ENCODE data around the gene SPOCK2. TPM values are rescaled to one million over a fixed set of nuclear protein-coding genes. Genes with fewer than 3 reads are reported as not detected.

SPOCK2 gene
- total and polyA plus RNA-seq, 10 of the 15 experiments (the other 5 are each of a cell fraction or from before 2014, with no cell fraction given) = 0.02 to 1.5 (median 0.58) TPM

- ChIA-PET SMC1A (ENCODE audit: uncharacterized antibody, unreplicated experiment) (interaction anchor here (0.7 to 3.2 kb wide), 2 partner anchors 17 to 95 kb away, joined by 4 to 16 read pairs; no protein-coding TSS in a partner anchor), CTCF (interaction anchor here (1.0 to 7.0 kb wide), 4 partner anchors 11 to 271 kb away, joined by 3 to 65 read pairs (median 5); no protein-coding TSS in a partner anchor), RAD21 (ENCODE audit: unreplicated experiment) (interaction anchor here (0.7 to 2.9 kb wide), 3 partner anchors 17 to 1606 kb away, joined by 3 to 13 read pairs (median 3); no protein-coding TSS in a partner anchor), POLR2A (no interaction called here)
- in situ Hi-C loops (cut with MboI) = no loop called here
- Histone ChIP-seq H3K36me3 (ENCODE audit: control insufficient read depth in 2 of 2, insufficient read depth in 2 of 2, low read length in 1 of 2) (no peaks in the 10 kb centered on the region), H3K4me2 (ENCODE audit: control insufficient read depth, insufficient read depth) (no peak overlapping the region), H4K20me1 (ENCODE audit: control insufficient read depth, insufficient read depth) (no peaks in the 10 kb centered on the region), H3K4me3 (no peak overlapping the region), H3K9ac (ENCODE audit: control insufficient read depth, insufficient read depth, low read length) (no peak overlapping the region), H3K79me2 (ENCODE audit: control insufficient read depth, insufficient read depth, low read length) (no peaks in the 10 kb centered on the region), H3K27ac (ENCODE audit: control insufficient read depth, insufficient read depth) (no peak overlapping the region), H3K27me3 (replicated peaks in 1 of 2; ENCODE audit: control insufficient read depth in 2 of 2, insufficient read depth in 2 of 2, low read length in 1 of 2) (no peaks in the 10 kb centered on the region), H2AFZ (ENCODE audit: control insufficient read depth, low read depth, low read length) (no peak overlapping the region), H3K4me1 (ENCODE audit: control insufficient read depth, insufficient read depth, low read length) (no peaks in the 10 kb centered on the region), H3K9me3 (replicated peaks; ENCODE audit: control insufficient read depth, insufficient read depth, low read length) (no peaks in the 10 kb centered on the region)
- no peak for ATAC-seq
- no peak for FAIRE-seq
- whole genome bisulfite sequencing (ENCODE audit: insufficient coverage, insufficient replicate concordance, low lambda C conversion rate, missing lambda C conversion rate) = 43% methylated on average over 18 of the region's 18 CpGs
- intact Hi-C loops (cut with micrococcal nuclease; ENCODE audit: unreplicated experiment) = no loop called here
- no TSS peak for BruUV-seq (replicated peaks)
- no peak for TF ChIP-seq SUZ12 (IDR thresholded peaks at IDR 0.05; ENCODE audit: unreplicated experiment)
- no peak for TF ChIP-seq CHD1 (IDR thresholded peaks at IDR 0.05; ENCODE audit: low read depth, low read length)
- DNase-seq (ENCODE audit: low read depth, low spot score) = no peak
These were observed 21.8 kb downstream of the SPOCK2 start for GRCh38 chr10:72066318-72067284.

GRCh38 chr10:72065439-72066025, 22.8 kb downstream of the SPOCK2 start:
- Histone ChIP-seq H3K4me2 (ENCODE audit: control insufficient read depth, insufficient read depth) (no peak overlapping the region), H3K9ac (ENCODE audit: control insufficient read depth, insufficient read depth, low read length) (no peak overlapping the region), H3K4me1 (ENCODE audit: control insufficient read depth, insufficient read depth, low read length) (no peaks in the 10 kb centered on the region), H4K20me1 (ENCODE audit: control insufficient read depth, insufficient read depth) (no peaks in the 10 kb centered on the region), H3K4me3 (no peak overlapping the region), H3K36me3 (ENCODE audit: control insufficient read depth in 2 of 2, insufficient read depth in 2 of 2, low read length in 1 of 2) (no peaks in the 10 kb centered on the region), H3K27ac (ENCODE audit: control insufficient read depth, insufficient read depth) (no peak overlapping the region), H2AFZ (ENCODE audit: control insufficient read depth, low read depth, low read length) (no peak overlapping the region), H3K9me3 (replicated peaks; ENCODE audit: control insufficient read depth, insufficient read depth, low read length) (no peaks in the 10 kb centered on the region), H3K79me2 (ENCODE audit: control insufficient read depth, insufficient read depth, low read length) (no peaks in the 10 kb centered on the region), H3K27me3 (replicated peaks in 1 of 2; ENCODE audit: control insufficient read depth in 2 of 2, insufficient read depth in 2 of 2, low read length in 1 of 2) (no peaks in the 10 kb centered on the region)
- BruUV-seq (replicated peaks) = no TSS peak
- ChIA-PET SMC1A (ENCODE audit: uncharacterized antibody, unreplicated experiment) (interaction anchor here (3.2 kb wide), 1 partner anchor 16 kb away, joined by 16 read pairs; no protein-coding TSS in a partner anchor), POLR2A (interaction anchor here (0.6 kb wide), 1 partner anchor 22 kb away, joined by 3 read pairs; no protein-coding TSS in a partner anchor), CTCF (interaction anchor here (1.0 to 7.0 kb wide), 6 partner anchors 10 to 272 kb away, joined by 3 to 65 read pairs (median 5); no protein-coding TSS in a partner anchor), RAD21 (ENCODE audit: unreplicated experiment) (interaction anchor here (2.9 kb wide), 1 partner anchor 16 kb away, joined by 13 read pairs; no protein-coding TSS in a partner anchor)
- 47% methylated on average over 13 of the region's 13 CpGs for WGBS (ENCODE audit: insufficient coverage, insufficient replicate concordance, low lambda C conversion rate, missing lambda C conversion rate)
- ATAC-seq (no peak), DNase-seq (ENCODE audit: low read depth, low spot score) (no peak), FAIRE-seq (no peak)
- in situ Hi-C loops (cut with MboI) (no loop called here), intact Hi-C loops (cut with micrococcal nuclease; ENCODE audit: unreplicated experiment) (no loop called here)
- TF ChIP-seq MXI1 (IDR thresholded peaks at IDR 0.05; ENCODE audit: low read depth, low read length) (no peak), RAD51 (IDR thresholded peaks at IDR 0.05) (no peak), EZH2 (IDR thresholded peaks at IDR 0.05; ENCODE audit: borderline replicate concordance, control insufficient read depth, low read depth, low read length) (no peak), PKNOX1 (IDR thresholded peaks at IDR 0.05) (no peak), MTA3 (IDR thresholded peaks at IDR 0.05; ENCODE audit: borderline replicate concordance, low read length) (no peak), DPF2 (IDR thresholded peaks at IDR 0.05) (no peak), ZBTB4 (CRISPR knock-in tag; IDR thresholded peaks at IDR 0.05) (no peak), CREM (IDR thresholded peaks at IDR 0.05; ENCODE audit: low read depth) (no peak)

All from GM12878 (cell line).